Measurements from ENCODE around the gene FANCE.

FANCE gene

DNA sequence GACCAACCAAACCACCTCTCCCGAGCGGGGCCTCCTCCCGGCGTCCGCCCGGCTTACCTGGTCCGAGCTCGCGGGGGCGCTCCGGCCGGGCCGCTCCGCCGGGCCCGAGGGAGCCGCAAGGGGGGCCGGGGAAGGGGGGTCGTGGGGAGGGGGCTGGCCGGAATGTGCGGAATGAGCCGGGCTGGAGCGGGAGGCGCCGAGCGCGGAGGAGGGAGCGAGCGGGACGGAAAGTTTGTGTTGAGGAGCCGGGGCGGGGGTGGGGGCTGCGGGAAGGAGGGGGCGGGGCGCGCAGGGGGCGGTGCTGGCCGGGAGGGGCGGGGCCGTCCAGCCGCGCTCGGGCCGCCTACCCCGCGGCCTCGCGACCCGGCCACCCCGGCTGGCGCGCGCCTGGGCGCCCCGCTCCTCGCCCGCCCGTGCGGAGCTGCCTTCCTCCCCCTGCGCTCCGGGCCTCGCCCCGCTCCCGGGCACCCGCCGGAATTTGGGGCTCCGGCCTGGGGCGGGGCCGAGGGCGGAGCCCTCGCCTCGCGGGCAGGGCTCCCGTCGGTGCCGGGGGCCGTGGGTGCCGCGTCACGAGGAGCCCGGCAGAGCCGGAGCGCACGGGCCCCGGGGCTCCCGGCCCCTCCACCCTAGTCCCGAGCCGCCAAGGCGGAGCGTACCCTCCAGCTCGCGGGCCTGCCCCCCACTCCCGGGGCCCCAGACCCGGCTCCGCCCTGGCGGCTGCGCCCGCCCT is 44.9 kb downstream of the FANCE start, which contains the start of gene TEAD3:
TSS of gene TEAD3 (minus strand) at position 239 of the 730 bp plus-strand sequence.
- Histone ChIP-seq H3K27me3 (ENCODE audit: control insufficient read depth in 1 of 2, insufficient read depth in 2 of 2, low read length in 2 of 2) (peaks cover 18 to 22% of the 10 kb centered on the region in 2 donors), H3K9me3 (ENCODE audit: control insufficient read depth in 1 of 2, low read length in 2 of 2) (no peaks in the 10 kb centered on the region), H3K36me3 (ENCODE audit: control insufficient read depth in 1 of 2, insufficient read depth in 2 of 2, low read length in 2 of 2) (peaks cover 0 to 3% of the 10 kb centered on the region in 2 donors), H3K27ac (ENCODE audit: low read depth, low read length) (peak within 1 kb of the TSS; percentile 85), H3K4me3 (ENCODE audit: low read depth in 1 of 2, low read length in 2 of 2) (peak within 1 kb of the TSS; percentile 69 to 79), H3K9ac (ENCODE audit: low read depth in 1 of 2, low read length in 2 of 2) (peak within 1 kb of the TSS; percentile 77 to 88), H3K4me1 (ENCODE audit: control insufficient read depth in 1 of 2, insufficient read depth in 2 of 2, low read length in 2 of 2) (peaks cover 24 to 37% of the 10 kb centered on the region in 2 donors)

DNA sequence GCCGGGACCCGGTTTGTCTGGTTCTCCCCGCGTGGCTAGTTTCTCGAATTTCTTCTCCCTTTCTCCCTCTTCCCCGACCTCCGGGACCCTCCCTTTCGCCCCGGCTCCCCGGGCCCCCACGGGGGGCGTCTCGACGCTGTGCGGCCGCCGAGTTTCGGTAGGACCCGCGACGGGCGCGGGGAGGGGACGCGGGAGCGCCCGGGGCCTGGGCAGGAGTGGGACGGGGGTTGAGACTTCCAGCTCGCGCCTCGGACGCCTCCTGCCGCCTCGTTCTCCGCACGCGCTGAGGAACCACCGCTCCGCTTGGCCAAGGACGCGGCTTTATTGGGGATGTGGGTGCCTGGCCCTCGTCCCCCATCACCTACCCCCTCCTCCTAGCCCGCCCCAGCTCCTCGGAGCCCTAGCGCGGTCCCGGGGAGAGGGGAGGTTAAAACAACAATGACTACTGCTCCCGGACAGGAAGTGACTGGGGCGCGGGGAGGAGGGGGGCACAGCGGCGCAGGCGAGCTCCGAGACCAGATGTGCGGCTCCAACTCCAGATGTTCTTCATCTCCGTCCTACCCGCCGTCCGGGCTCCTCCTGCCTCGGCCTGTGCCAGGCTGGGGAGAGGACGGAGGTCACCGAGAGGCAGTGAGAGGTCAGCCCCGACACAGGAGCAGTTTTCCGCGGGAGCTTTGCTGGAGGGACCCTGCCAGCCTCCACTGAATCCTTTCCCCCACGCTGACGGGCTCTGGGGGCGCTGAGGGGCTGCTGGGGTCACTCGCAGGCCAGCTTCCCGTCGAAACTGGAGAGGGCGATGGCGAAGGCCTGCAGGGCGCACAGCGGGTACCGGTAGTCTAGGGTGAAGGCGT is 45.7 kb downstream of the FANCE start:
- H3K27me3 ChIP-seq (ENCODE audit: control insufficient read depth in 1 of 2, insufficient read depth in 2 of 2, low read length in 2 of 2) = peaks cover 18 to 22% of the 10 kb centered on the region in 2 donors
- peak overlapping the region; percentile 66 for H3K4me3 ChIP-seq (ENCODE audit: low read depth in 1 of 2, low read length in 2 of 2)
- H3K36me3 ChIP-seq (ENCODE audit: control insufficient read depth in 1 of 2, insufficient read depth in 2 of 2, low read length in 2 of 2) = peaks cover 0 to 3% of the 10 kb centered on the region in 2 donors
- no peaks in the 10 kb centered on the region for H3K9me3 ChIP-seq (ENCODE audit: control insufficient read depth in 1 of 2, low read length in 2 of 2)
- H3K27ac ChIP-seq (ENCODE audit: low read depth, low read length) = peak overlapping the region; percentile 85
- peaks cover 24 to 33% of the 10 kb centered on the region in 2 donors for H3K4me1 ChIP-seq (ENCODE audit: control insufficient read depth in 1 of 2, insufficient read depth in 2 of 2, low read length in 2 of 2)
- peak overlapping the region; percentile 51 to 52 for H3K9ac ChIP-seq (ENCODE audit: low read depth in 1 of 2, low read length in 2 of 2)

DNA sequence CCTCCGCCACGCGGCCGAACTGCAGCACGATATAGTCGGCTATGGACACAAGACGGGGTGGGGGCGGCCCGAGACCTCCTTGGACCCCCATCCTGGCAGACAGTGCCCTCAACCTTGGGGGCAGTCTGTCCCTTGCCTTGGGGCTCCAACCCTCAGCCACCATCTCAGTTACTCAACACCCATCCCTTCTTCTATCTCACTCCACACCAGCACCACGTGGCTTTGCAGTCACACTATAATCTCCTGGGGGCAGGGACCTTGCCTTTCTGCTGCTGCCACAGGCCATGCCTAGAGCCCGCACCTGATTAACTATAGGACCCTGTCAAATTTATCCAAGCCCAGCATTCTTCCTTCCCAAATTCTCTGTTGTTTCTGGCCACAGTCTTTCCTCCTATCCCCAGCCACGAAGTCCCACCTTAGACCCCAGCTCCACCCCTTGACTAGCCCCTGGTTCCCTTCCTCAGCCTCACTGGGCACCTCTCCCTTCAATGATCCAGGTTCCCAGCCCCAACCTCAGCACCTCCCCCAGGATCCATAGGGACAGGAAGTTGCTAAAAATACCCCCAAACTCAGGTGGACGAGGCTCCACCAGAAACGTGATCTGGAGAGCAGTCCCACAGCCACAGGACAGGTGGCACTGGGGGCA is 46.4 kb downstream of the FANCE start:
- H3K27ac ChIP-seq (ENCODE audit: low read depth, low read length) = peak overlapping the region; percentile 42
- peaks cover 19 to 22% of the 10 kb centered on the region in 2 donors for H3K27me3 ChIP-seq (ENCODE audit: control insufficient read depth in 1 of 2, insufficient read depth in 2 of 2, low read length in 2 of 2)
- peak overlapping the region; percentile 66 for H3K4me3 ChIP-seq (ENCODE audit: low read depth in 1 of 2, low read length in 2 of 2)
- peaks cover 0 to 2% of the 10 kb centered on the region in 2 donors for H3K36me3 ChIP-seq (ENCODE audit: control insufficient read depth in 1 of 2, insufficient read depth in 2 of 2, low read length in 2 of 2)
- no peaks in the 10 kb centered on the region for H3K9me3 ChIP-seq (ENCODE audit: control insufficient read depth in 1 of 2, low read length in 2 of 2)
- H3K4me1 ChIP-seq (ENCODE audit: control insufficient read depth in 1 of 2, insufficient read depth in 2 of 2, low read length in 2 of 2) = peaks cover 23 to 32% of the 10 kb centered on the region in 2 donors
- peak overlapping the region; percentile 18 to 52 for H3K9ac ChIP-seq (ENCODE audit: low read depth in 1 of 2, low read length in 2 of 2)

DNA sequence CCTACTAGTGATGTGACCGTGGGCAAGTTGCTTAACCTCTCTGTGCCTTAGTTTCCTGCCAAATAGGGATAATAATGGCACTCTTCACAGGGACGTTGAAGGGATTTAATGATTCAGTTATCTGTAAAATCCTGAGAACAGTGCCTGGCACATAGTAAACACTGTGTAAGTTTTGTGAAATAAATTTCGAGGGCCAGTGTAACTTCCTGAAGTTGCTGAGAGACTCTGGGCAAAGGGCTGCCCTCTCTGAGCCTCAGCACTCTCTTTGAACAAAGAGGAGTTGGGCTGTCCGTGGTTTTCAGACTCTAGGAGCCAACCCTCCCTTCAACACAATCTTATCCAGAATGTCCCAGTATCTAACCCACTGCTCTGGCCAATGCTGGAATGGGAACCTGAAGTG is 47.2 kb downstream of the FANCE start:
- Histone ChIP-seq H3K27ac (ENCODE audit: low read depth, low read length) (no peak overlapping the region), H3K4me3 (ENCODE audit: low read depth in 1 of 2, low read length in 2 of 2) (no peak overlapping the region), H3K27me3 (ENCODE audit: control insufficient read depth in 1 of 2, insufficient read depth in 2 of 2, low read length in 2 of 2) (peaks cover 22% of the 10 kb centered on the region in 2 donors), H3K36me3 (ENCODE audit: control insufficient read depth in 1 of 2, insufficient read depth in 2 of 2, low read length in 2 of 2) (no peaks in the 10 kb centered on the region), H3K9me3 (ENCODE audit: control insufficient read depth in 1 of 2, low read length in 2 of 2) (no peaks in the 10 kb centered on the region), H3K4me1 (ENCODE audit: control insufficient read depth in 1 of 2, insufficient read depth in 2 of 2, low read length in 2 of 2) (peaks cover 15 to 23% of the 10 kb centered on the region in 2 donors), H3K9ac (ENCODE audit: low read depth in 1 of 2, low read length in 2 of 2) (no peak overlapping the region)

DNA sequence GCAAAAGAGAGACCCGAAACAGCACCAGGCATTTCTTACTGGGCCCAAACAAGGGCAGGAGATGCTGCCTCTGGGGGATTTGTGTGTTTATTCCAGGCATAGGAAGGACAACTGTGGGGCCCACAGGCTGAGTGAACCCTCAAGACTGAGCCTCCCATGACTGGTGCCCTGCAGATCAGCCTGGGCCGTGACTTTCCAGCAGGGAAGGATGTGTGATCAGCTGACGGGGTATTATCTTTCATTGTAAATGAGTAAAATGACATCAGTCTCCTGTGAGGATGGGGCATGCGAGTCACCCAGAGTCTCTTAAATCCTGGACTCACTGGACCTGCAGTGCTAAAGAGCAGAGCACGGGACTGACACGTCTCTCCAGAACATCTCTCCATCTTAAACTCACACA is 48.6 kb downstream of the FANCE start:
- H3K9ac ChIP-seq (ENCODE audit: low read depth in 1 of 2, low read length in 2 of 2) = no peak overlapping the region
- no peak overlapping the region for H3K27ac ChIP-seq (ENCODE audit: low read depth, low read length)
- peaks cover 22 to 24% of the 10 kb centered on the region in 2 donors for H3K27me3 ChIP-seq (ENCODE audit: control insufficient read depth in 1 of 2, insufficient read depth in 2 of 2, low read length in 2 of 2)
- no peaks in the 10 kb centered on the region for H3K9me3 ChIP-seq (ENCODE audit: control insufficient read depth in 1 of 2, low read length in 2 of 2)
- H3K36me3 ChIP-seq (ENCODE audit: control insufficient read depth in 1 of 2, insufficient read depth in 2 of 2, low read length in 2 of 2) = no peaks in the 10 kb centered on the region
- peaks cover under 1 to 10% of the 10 kb centered on the region in 2 donors for H3K4me1 ChIP-seq (ENCODE audit: control insufficient read depth in 1 of 2, insufficient read depth in 2 of 2, low read length in 2 of 2)
- no peak overlapping the region for H3K4me3 ChIP-seq (ENCODE audit: low read depth in 1 of 2, low read length in 2 of 2)

DNA sequence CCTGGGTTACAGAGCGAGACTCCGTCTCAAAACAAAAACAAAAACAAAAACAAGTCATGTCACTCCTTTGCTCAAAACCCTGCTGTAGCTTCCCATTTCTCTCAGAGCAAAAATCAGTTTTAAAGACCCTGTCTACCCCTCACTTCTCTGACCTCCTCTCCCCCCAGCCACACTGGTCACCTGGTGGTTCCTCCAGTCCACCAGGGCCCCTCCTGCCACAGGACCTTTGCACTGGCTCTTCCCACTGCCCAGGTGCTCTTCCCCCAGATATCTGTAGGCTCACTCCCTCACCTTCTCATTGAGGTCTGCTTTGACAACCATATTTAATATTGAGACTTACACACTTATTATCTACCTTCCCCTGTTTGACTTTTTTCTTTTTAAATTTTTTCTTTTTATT is 49.6 kb downstream of the FANCE start:
- H3K4me1 ChIP-seq (ENCODE audit: control insufficient read depth in 1 of 2, insufficient read depth in 2 of 2, low read length in 2 of 2) = peaks cover 0 to 9% of the 10 kb centered on the region in 2 donors
- H3K27me3 ChIP-seq (ENCODE audit: control insufficient read depth in 1 of 2, insufficient read depth in 2 of 2, low read length in 2 of 2) = peaks cover 22 to 32% of the 10 kb centered on the region in 2 donors
- no peak overlapping the region for H3K27ac ChIP-seq (ENCODE audit: low read depth, low read length)

DNA sequence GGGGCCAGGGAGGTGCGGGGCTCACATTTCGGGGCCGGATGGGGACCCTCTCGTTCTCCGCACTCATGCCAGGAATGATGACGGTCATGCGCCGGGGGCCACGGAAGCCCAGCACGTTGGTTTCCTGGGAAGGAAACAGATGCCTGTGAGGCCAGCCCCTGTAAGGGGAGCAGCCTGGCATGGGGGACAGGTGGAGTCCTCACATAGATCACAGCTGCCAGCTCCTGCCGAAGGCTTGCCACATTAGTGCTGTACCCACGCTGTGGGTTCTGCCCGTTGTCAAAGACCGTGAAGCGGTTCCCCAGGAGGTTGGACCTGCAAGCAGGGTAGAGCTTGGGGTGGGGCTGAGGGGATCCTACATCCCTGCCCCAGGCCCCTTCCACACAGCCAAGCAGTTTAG is 51.4 kb downstream of the FANCE start:
- H3K27ac ChIP-seq (ENCODE audit: low read depth, low read length) = no peak overlapping the region
- peaks cover 13 to 28% of the 10 kb centered on the region in 2 donors for H3K27me3 ChIP-seq (ENCODE audit: control insufficient read depth in 1 of 2, insufficient read depth in 2 of 2, low read length in 2 of 2)
- no peaks in the 10 kb centered on the region for H3K36me3 ChIP-seq (ENCODE audit: control insufficient read depth in 1 of 2, insufficient read depth in 2 of 2, low read length in 2 of 2)
- no peak overlapping the region for H3K4me3 ChIP-seq (ENCODE audit: low read depth in 1 of 2, low read length in 2 of 2)
- no peaks in the 10 kb centered on the region for H3K9me3 ChIP-seq (ENCODE audit: control insufficient read depth in 1 of 2, low read length in 2 of 2)
- H3K4me1 ChIP-seq (ENCODE audit: control insufficient read depth in 1 of 2, insufficient read depth in 2 of 2, low read length in 2 of 2) = no peaks in the 10 kb centered on the region
- no peak overlapping the region for H3K9ac ChIP-seq (ENCODE audit: low read depth in 1 of 2, low read length in 2 of 2)

More for the DNA sequence above, 49.6 kb downstream of the FANCE start:
- H3K4me3 ChIP-seq (ENCODE audit: low read depth in 1 of 2, low read length in 2 of 2) = no peak overlapping the region
- H3K36me3 ChIP-seq (ENCODE audit: control insufficient read depth in 1 of 2, insufficient read depth in 2 of 2, low read length in 2 of 2) = no peaks in the 10 kb centered on the region
- no peak overlapping the region for H3K9ac ChIP-seq (ENCODE audit: low read depth in 1 of 2, low read length in 2 of 2)
- no peaks in the 10 kb centered on the region for H3K9me3 ChIP-seq (ENCODE audit: control insufficient read depth in 1 of 2, low read length in 2 of 2)

DNA sequence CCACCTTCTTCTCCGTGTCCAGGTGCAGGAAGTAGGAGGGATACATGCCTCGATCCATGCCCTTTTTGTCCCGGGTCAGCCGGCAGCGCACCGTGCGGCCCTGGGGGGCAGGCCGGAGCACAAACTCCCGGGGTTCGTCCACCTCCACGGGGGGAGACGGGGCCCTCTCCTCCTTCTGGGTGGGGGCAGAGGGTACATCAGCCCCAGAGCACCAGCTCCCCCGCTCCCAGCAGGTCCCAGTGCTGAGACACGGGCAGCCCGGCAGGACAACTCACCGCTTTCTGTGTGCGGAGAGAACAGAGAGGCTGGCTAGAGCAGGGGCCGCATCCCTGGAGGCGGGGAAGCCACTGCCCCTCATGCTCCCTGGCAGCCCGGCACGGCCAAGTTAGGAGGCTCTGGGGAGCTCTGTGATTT is 53.9 kb downstream of the FANCE start:
- no peaks in the 10 kb centered on the region for H3K9me3 ChIP-seq (ENCODE audit: control insufficient read depth in 1 of 2, low read length in 2 of 2)
- H3K27me3 ChIP-seq (ENCODE audit: control insufficient read depth in 1 of 2, insufficient read depth in 2 of 2, low read length in 2 of 2) = peaks cover 1 to 17% of the 10 kb centered on the region in 2 donors
- no peaks in the 10 kb centered on the region for H3K4me1 ChIP-seq (ENCODE audit: control insufficient read depth in 1 of 2, insufficient read depth in 2 of 2, low read length in 2 of 2)
- H3K27ac ChIP-seq (ENCODE audit: low read depth, low read length) = no peak overlapping the region
- H3K4me3 ChIP-seq (ENCODE audit: low read depth in 1 of 2, low read length in 2 of 2) = no peak overlapping the region
- no peak overlapping the region for H3K9ac ChIP-seq (ENCODE audit: low read depth in 1 of 2, low read length in 2 of 2)
- no peaks in the 10 kb centered on the region for H3K36me3 ChIP-seq (ENCODE audit: control insufficient read depth in 1 of 2, insufficient read depth in 2 of 2, low read length in 2 of 2)

DNA sequence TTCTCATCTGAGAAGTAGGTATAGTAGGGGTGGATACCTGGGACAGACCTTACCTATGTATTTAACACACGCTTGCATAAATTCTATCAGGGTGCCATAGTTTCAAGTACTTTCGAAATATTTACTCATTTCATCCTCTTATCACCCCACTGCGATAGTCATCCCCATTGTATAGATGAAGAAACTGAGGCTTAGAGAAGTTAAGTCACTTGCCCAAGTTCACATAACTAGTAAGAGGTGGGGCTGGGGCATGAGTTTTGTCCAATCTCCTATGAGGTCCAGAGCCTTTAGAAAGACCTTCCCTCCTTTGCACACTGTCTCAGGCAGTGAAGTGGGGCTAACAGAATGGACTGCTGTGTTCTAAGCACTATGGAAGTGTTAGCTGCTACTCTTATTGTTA is 54.4 kb downstream of the FANCE start:
- Histone ChIP-seq H3K9ac (ENCODE audit: low read depth in 1 of 2, low read length in 2 of 2) (no peak overlapping the region), H3K4me1 (ENCODE audit: control insufficient read depth in 1 of 2, insufficient read depth in 2 of 2, low read length in 2 of 2) (no peaks in the 10 kb centered on the region), H3K4me3 (ENCODE audit: low read depth in 1 of 2, low read length in 2 of 2) (no peak overlapping the region), H3K27ac (ENCODE audit: low read depth, low read length) (no peak overlapping the region), H3K36me3 (ENCODE audit: control insufficient read depth in 1 of 2, insufficient read depth in 2 of 2, low read length in 2 of 2) (no peaks in the 10 kb centered on the region), H3K9me3 (ENCODE audit: control insufficient read depth in 1 of 2, low read length in 2 of 2) (no peaks in the 10 kb centered on the region), H3K27me3 (ENCODE audit: control insufficient read depth in 1 of 2, insufficient read depth in 2 of 2, low read length in 2 of 2) (peaks cover 6 to 19% of the 10 kb centered on the region in 2 donors)

Measured in duodenal mucosa (tissue), 2 donors.